ENCODE data around the gene PRORP. TPM values are rescaled to one million over a fixed set of nuclear protein-coding genes. Genes with fewer than 3 reads are reported as not detected.

The PRORP gene
- total and polyA plus RNA-seq, 2 of the 8 experiments (the other 6 are each of a cell fraction or from before 2014, with no cell fraction given) = 30.0 to 44.8 TPM

DNA sequence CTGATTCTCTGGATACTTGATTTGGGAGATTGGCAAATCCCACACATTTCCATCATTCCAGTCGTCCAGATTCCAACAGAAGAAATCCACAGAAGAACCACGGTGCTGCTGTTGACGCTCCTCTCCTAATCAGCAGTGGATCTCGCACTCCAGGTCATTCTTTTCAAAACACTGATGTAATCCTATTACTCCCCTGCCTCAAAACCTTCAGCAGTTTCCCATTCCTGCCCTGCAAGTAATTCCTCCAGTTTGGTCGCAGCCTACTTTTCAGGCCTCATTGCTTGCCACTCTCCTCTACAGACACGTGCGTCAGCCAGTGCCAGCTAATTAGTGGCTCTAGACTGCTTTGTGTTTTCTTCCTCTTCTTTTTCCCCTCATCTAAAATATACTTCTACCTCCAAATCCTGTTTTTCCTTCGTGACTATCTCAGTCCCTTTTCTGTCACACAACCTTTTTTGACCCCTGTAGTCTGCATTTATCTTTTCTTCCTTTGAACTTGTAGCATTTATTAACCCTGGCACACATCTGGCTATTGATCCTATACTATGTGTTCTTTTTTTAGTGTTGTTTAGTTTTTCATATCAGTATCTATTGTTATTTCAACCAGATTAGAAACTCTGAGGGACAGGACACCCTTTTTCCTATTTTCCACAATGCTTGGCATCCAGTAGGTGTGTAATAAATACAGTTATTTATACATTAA lies 36.8 kb downstream of the PRORP start (continued):
- TF ChIP-seq SP4 (IDR thresholded peaks at IDR 0.05; ENCODE audit: low read length) (no peak), TAF1 (IDR thresholded peaks at IDR 0.05; ENCODE audit: low read depth, low read length) (no peak), MAX (IDR thresholded peaks at IDR 0.05) (no peak)

Data from H1 (cell line).